T-helper 2 cell treated with Interferon-gamma antibody and Interleukin-4, amounts not matched to agents 5 μg/mL and 100 μg/mL, for 36 hours (primary cell): ENCODE results near the gene IL36B.

Experiments
- DNase-seq: peaks from one replicate; pipeline ENCODE4 v3.0.0; 2021; ENCODE audit warnings: low spot score
- H3K27ac Mint-ChIP-seq: one replicate; pipeline ENCODE4 v1.8.0; 2021; ENCODE audit warnings: mild to moderate bottlenecking, mixed read lengths
- H3K27me3 Mint-ChIP-seq: one replicate; pipeline ENCODE4 v1.8.0; 2021; ENCODE audit warnings: low read depth, mixed read lengths
- H3K36me3 Mint-ChIP-seq: one replicate; pipeline ENCODE4 v1.8.0; 2021; ENCODE audit warnings: low read depth, mixed read lengths
- H3K4me1 Mint-ChIP-seq: one replicate; pipeline ENCODE4 v1.8.0; 2021; ENCODE audit warnings: low read depth, mixed read lengths
- H3K4me3 Mint-ChIP-seq: one replicate; pipeline ENCODE4 v1.8.0; 2022; ENCODE audit warnings: mild to moderate bottlenecking, moderate library complexity, mixed read lengths
- H3K9me3 Mint-ChIP-seq: one replicate; pipeline ENCODE4 v1.8.0; 2021; ENCODE audit warnings: mixed read lengths

Gene IL36B

GRCh38 chr2:113083296-113083695 is 30.6 kb upstream of the IL36B start:
- H3K4me3 Mint-ChIP-seq, result no peak overlapping the region
- DNase-seq, result peak; percentile 10
- H3K27me3 Mint-ChIP-seq, result peaks cover 3% of the 10 kb centered on the region
- H3K36me3 Mint-ChIP-seq, result no peaks in the 10 kb centered on the region
- H3K27ac Mint-ChIP-seq, result no peak overlapping the region
- peaks cover 6% of the 10 kb centered on the region for H3K4me1 Mint-ChIP-seq
- no peaks in the 10 kb centered on the region for H3K9me3 Mint-ChIP-seq

- DNase-seq, result no peak
- no peak overlapping the region for H3K27ac Mint-ChIP-seq
- peaks cover 6% of the 10 kb centered on the region for H3K4me1 Mint-ChIP-seq
- no peak overlapping the region for H3K4me3 Mint-ChIP-seq
- peaks cover 4% of the 10 kb centered on the region for H3K27me3 Mint-ChIP-seq
- no peaks in the 10 kb centered on the region for H3K9me3 Mint-ChIP-seq
- H3K36me3 Mint-ChIP-seq, result no peaks in the 10 kb centered on the region
These were observed 29.0 kb upstream of the IL36B start for GRCh38 chr2:113081488-113082210.

GRCh38 chr2:113080134-113080533 is 27.5 kb upstream of the IL36B start:
- H3K27ac Mint-ChIP-seq, result no peak overlapping the region
- H3K27me3 Mint-ChIP-seq, result peaks cover 10% of the 10 kb centered on the region
- H3K4me1 Mint-ChIP-seq, result peaks cover 4% of the 10 kb centered on the region
- H3K36me3 Mint-ChIP-seq, result no peaks in the 10 kb centered on the region
- H3K9me3 Mint-ChIP-seq, result no peaks in the 10 kb centered on the region
- no peak overlapping the region for H3K4me3 Mint-ChIP-seq
- peak; percentile 30 for DNase-seq

- Mint-ChIP-seq H3K27me3 (peaks cover 10% of the 10 kb centered on the region), H3K36me3 (no peaks in the 10 kb centered on the region), H3K4me1 (peaks cover 6% of the 10 kb centered on the region), H3K4me3 (no peak overlapping the region), H3K27ac (no peak overlapping the region), H3K9me3 (no peaks in the 10 kb centered on the region)
- DNase-seq, result no peak
These were observed 26.5 kb upstream of the IL36B start for GRCh38 chr2:113079131-113079530.

GRCh38 chr2:113078350-113078839 is 25.7 kb upstream of the IL36B start:
- H3K4me3 Mint-ChIP-seq, result no peak overlapping the region
- H3K27me3 Mint-ChIP-seq, result peaks cover 10% of the 10 kb centered on the region
- no peaks in the 10 kb centered on the region for H3K9me3 Mint-ChIP-seq
- no peaks in the 10 kb centered on the region for H3K36me3 Mint-ChIP-seq
- DNase-seq, result no peak
- H3K4me1 Mint-ChIP-seq, result peaks cover 6% of the 10 kb centered on the region
- no peak overlapping the region for H3K27ac Mint-ChIP-seq

GRCh38 chr2:113077921-113078320 is 25.3 kb upstream of the IL36B start:
- no peaks in the 10 kb centered on the region for H3K9me3 Mint-ChIP-seq
- H3K27me3 Mint-ChIP-seq, result peaks cover 10% of the 10 kb centered on the region
- H3K4me3 Mint-ChIP-seq, result no peak overlapping the region
- H3K4me1 Mint-ChIP-seq, result peaks cover 6% of the 10 kb centered on the region
- DNase-seq, result no peak
- H3K36me3 Mint-ChIP-seq, result no peaks in the 10 kb centered on the region
- no peak overlapping the region for H3K27ac Mint-ChIP-seq

GRCh38 chr2:113076954-113077669 is 24.4 kb upstream of the IL36B start:
- no peaks in the 10 kb centered on the region for H3K9me3 Mint-ChIP-seq
- H3K4me3 Mint-ChIP-seq, result no peak overlapping the region
- no peak for DNase-seq
- peaks cover 6% of the 10 kb centered on the region for H3K4me1 Mint-ChIP-seq
- peaks cover 10% of the 10 kb centered on the region for H3K27me3 Mint-ChIP-seq
- H3K27ac Mint-ChIP-seq, result no peak overlapping the region
- no peaks in the 10 kb centered on the region for H3K36me3 Mint-ChIP-seq

GRCh38 chr2:113075600-113075999 is 22.9 kb upstream of the IL36B start:
- DNase-seq, result no peak
- peaks cover 6% of the 10 kb centered on the region for H3K4me1 Mint-ChIP-seq
- H3K36me3 Mint-ChIP-seq, result no peaks in the 10 kb centered on the region
- H3K9me3 Mint-ChIP-seq, result no peaks in the 10 kb centered on the region
- no peak overlapping the region for H3K4me3 Mint-ChIP-seq
- H3K27me3 Mint-ChIP-seq, result peaks cover 10% of the 10 kb centered on the region
- no peak overlapping the region for H3K27ac Mint-ChIP-seq

- DNase-seq, result no peak
- Mint-ChIP-seq H3K9me3 (no peaks in the 10 kb centered on the region), H3K36me3 (no peaks in the 10 kb centered on the region), H3K27ac (no peak overlapping the region), H3K27me3 (peaks cover 12% of the 10 kb centered on the region), H3K4me3 (no peak overlapping the region), H3K4me1 (peaks cover 6% of the 10 kb centered on the region)
These were observed 22.4 kb upstream of the IL36B start for GRCh38 chr2:113075030-113075429.

- no peaks in the 10 kb centered on the region for H3K9me3 Mint-ChIP-seq
- H3K4me1 Mint-ChIP-seq, result peaks cover 4% of the 10 kb centered on the region
- no peak for DNase-seq
- peaks cover 21% of the 10 kb centered on the region for H3K27me3 Mint-ChIP-seq
- H3K4me3 Mint-ChIP-seq, result no peak overlapping the region
- H3K27ac Mint-ChIP-seq, result no peak overlapping the region
- H3K36me3 Mint-ChIP-seq, result no peaks in the 10 kb centered on the region
These were observed 20.7 kb upstream of the IL36B start for GRCh38 chr2:113073325-113073834.

GRCh38 chr2:113072584-113072983 is 19.9 kb upstream of the IL36B start:
- H3K9me3 Mint-ChIP-seq, result no peaks in the 10 kb centered on the region
- no peak for DNase-seq
- no peaks in the 10 kb centered on the region for H3K36me3 Mint-ChIP-seq
- peaks cover 19% of the 10 kb centered on the region for H3K27me3 Mint-ChIP-seq
- no peak overlapping the region for H3K4me3 Mint-ChIP-seq
- H3K4me1 Mint-ChIP-seq, result peaks cover 4% of the 10 kb centered on the region
- H3K27ac Mint-ChIP-seq, result no peak overlapping the region

- H3K4me1 Mint-ChIP-seq, result peaks cover 4% of the 10 kb centered on the region
- no peak overlapping the region for H3K4me3 Mint-ChIP-seq
- no peaks in the 10 kb centered on the region for H3K9me3 Mint-ChIP-seq
- H3K36me3 Mint-ChIP-seq, result no peaks in the 10 kb centered on the region
- H3K27me3 Mint-ChIP-seq, result peaks cover 15% of the 10 kb centered on the region
- DNase-seq, result no peak
- H3K27ac Mint-ChIP-seq, result no peak overlapping the region
These were observed 17.9 kb upstream of the IL36B start for GRCh38 chr2:113070606-113070975.

GRCh38 chr2:113069676-113070605 is 17.3 kb upstream of the IL36B start:
- DNase-seq, result no peak
- Mint-ChIP-seq H3K9me3 (no peaks in the 10 kb centered on the region), H3K27ac (no peak overlapping the region), H3K4me1 (peaks cover 2% of the 10 kb centered on the region), H3K4me3 (no peak overlapping the region), H3K27me3 (peaks cover 15% of the 10 kb centered on the region), H3K36me3 (no peaks in the 10 kb centered on the region)
